ENCODE measurements around the gene HMGN3.
A peak's percentile ranks its signal among the peaks of the same experiment; 100 is the strongest.

HMGN3 gene

DNA sequence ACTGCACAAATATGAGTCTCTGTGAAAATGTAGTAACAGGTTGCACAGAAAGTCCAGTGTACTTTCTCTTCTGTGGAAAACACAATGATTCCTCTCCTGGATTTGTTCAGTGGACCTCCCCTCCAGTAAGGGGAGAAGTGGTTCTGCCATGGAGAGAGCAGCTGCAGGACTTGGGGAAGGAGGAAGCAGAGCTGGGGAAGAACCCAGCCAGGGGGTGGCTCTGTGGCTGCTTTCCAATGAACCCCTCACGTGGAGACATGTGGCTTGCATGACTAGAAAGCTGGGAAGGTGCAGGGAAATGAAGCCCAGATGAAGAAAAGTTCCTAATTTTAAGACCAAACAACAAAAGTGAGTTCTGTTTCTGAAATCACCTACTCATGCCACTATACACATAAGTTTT, 31.9 kb downstream of the HMGN3 start:
- no peak overlapping the region for H3K4me3 ChIP-seq (ENCODE audit: low read depth, low read length, poor library complexity, severe bottlenecking)
- no peak overlapping the region for H3K9ac ChIP-seq (ENCODE audit: low read length)
- peaks cover 30% of the 10 kb centered on the region for H3K36me3 ChIP-seq (ENCODE audit: insufficient read depth, low read length)
- no peak overlapping the region for H3K4me2 ChIP-seq (ENCODE audit: low read length)
- no peaks in the 10 kb centered on the region for H3K27me3 ChIP-seq (ENCODE audit: insufficient read depth, low read length)
- H2AFZ ChIP-seq (ENCODE audit: low read length): no peak overlapping the region
- H3K9me2 ChIP-seq (ENCODE audit: low read depth, low read length): no peaks in the 10 kb centered on the region
- no peaks in the 10 kb centered on the region for H4K20me1 ChIP-seq (ENCODE audit: insufficient read depth, low read length)
- H3K9me3 ChIP-seq (ENCODE audit: low read length): no peaks in the 10 kb centered on the region
- TF ChIP-seq EZH2 (IDR thresholded peaks at IDR 0.05; ENCODE audit: borderline replicate concordance, low read length) (no peak), CTCF (IDR thresholded peaks at IDR 0.05; ENCODE audit: low read length) (no peak)
- no peak overlapping the region for H3K27ac ChIP-seq (ENCODE audit: low read depth, low read length, poor library complexity, severe bottlenecking)
- no peaks in the 10 kb centered on the region for H3K79me2 ChIP-seq (ENCODE audit: insufficient read depth, low read length)
- no peaks in the 10 kb centered on the region for H3K4me1 ChIP-seq (ENCODE audit: insufficient read depth, low read length, severe bottlenecking)
- H3F3A ChIP-seq (ENCODE audit: insufficient read depth, low read length): no peaks in the 10 kb centered on the region

DNA sequence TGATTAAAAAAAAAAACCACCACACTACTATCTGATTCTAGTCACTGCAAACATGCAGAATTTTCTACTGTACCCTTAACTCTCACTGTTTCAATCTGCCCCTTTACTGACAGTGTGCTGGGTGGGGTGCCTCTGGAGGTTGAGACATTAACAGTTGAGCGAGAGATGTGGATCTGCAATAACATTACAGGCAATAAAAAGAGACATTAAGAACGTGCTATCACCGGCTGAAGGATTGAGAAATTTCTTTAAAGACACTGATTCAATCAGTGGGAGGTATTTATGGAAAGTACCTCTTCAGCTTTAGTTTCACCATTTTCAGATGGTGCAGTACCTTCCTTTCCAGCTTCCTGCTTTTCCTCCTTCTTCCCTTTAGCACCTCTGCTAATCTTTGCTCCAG, 32.5 kb downstream of the HMGN3 start:
- Histone ChIP-seq H3F3A (ENCODE audit: insufficient read depth, low read length) (no peaks in the 10 kb centered on the region), H3K79me2 (ENCODE audit: insufficient read depth, low read length) (no peaks in the 10 kb centered on the region), H4K20me1 (ENCODE audit: insufficient read depth, low read length) (no peaks in the 10 kb centered on the region), H3K4me1 (ENCODE audit: insufficient read depth, low read length, severe bottlenecking) (no peaks in the 10 kb centered on the region), H3K27ac (ENCODE audit: low read depth, low read length, poor library complexity, severe bottlenecking) (no peak overlapping the region), H3K9ac (ENCODE audit: low read length) (no peak overlapping the region), H3K9me3 (ENCODE audit: low read length) (no peaks in the 10 kb centered on the region), H3K9me2 (ENCODE audit: low read depth, low read length) (no peaks in the 10 kb centered on the region), H3K36me3 (ENCODE audit: insufficient read depth, low read length) (peaks cover 26% of the 10 kb centered on the region), H2AFZ (ENCODE audit: low read length) (no peak overlapping the region), H3K27me3 (ENCODE audit: insufficient read depth, low read length) (no peaks in the 10 kb centered on the region), H3K4me3 (ENCODE audit: low read depth, low read length, poor library complexity, severe bottlenecking) (no peak overlapping the region), H3K4me2 (ENCODE audit: low read length) (no peak overlapping the region)
- TF ChIP-seq EZH2 (IDR thresholded peaks at IDR 0.05; ENCODE audit: borderline replicate concordance, low read length) (no peak), CTCF (IDR thresholded peaks at IDR 0.05; ENCODE audit: low read length) (no peak)

DNA sequence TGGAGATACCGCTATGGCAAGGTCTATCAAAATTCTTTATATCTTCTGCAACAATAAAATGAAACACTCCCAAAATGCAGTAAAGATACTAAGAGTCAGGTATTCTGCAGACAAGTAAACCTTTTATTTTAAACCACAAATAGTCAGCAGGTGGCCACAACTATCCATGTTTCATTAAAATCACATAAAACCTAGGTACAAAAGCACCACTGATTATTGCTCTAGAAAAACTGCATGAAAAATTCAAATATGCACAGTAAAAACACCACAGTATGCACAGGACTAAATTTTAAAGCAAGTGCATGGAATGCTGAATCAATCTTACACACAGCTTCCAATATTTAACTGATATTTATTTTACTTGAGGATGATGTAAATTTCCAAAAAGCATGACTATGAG, 33.3 kb downstream of the HMGN3 start:
- Histone ChIP-seq H3K4me3 (ENCODE audit: low read depth, low read length, poor library complexity, severe bottlenecking) (no peak overlapping the region), H3K9me2 (ENCODE audit: low read depth, low read length) (no peaks in the 10 kb centered on the region), H3K9me3 (ENCODE audit: low read length) (no peaks in the 10 kb centered on the region), H4K20me1 (ENCODE audit: insufficient read depth, low read length) (no peaks in the 10 kb centered on the region), H3F3A (ENCODE audit: insufficient read depth, low read length) (no peaks in the 10 kb centered on the region), H3K79me2 (ENCODE audit: insufficient read depth, low read length) (no peaks in the 10 kb centered on the region), H3K36me3 (ENCODE audit: insufficient read depth, low read length) (peaks cover 21% of the 10 kb centered on the region), H3K4me2 (ENCODE audit: low read length) (no peak overlapping the region), H2AFZ (ENCODE audit: low read length) (no peak overlapping the region), H3K9ac (ENCODE audit: low read length) (no peak overlapping the region), H3K27ac (ENCODE audit: low read depth, low read length, poor library complexity, severe bottlenecking) (no peak overlapping the region), H3K4me1 (ENCODE audit: insufficient read depth, low read length, severe bottlenecking) (no peaks in the 10 kb centered on the region), H3K27me3 (ENCODE audit: insufficient read depth, low read length) (no peaks in the 10 kb centered on the region)
- peak; percentile 5; the same call in 1 of the 2 replicates for TF ChIP-seq CTCF (IDR thresholded peaks at IDR 0.05; ENCODE audit: low read length)
- no peak for TF ChIP-seq EZH2 (IDR thresholded peaks at IDR 0.05; ENCODE audit: borderline replicate concordance, low read length)
